Epidermal melanocyte (primary cell): ENCODE measurements around the gene ARMC10.
"Not testable (repeated sequence)": the region's sequence is repeated elsewhere in the genome, so short reads cannot be mapped to it uniquely, and the experiment has no call there.

Experiments
- DNase-seq: peaks from one replicate; pipeline ENCODE4 v3.0.0; 2011; ENCODE audit warnings: low spot score; ENCODE audit not compliant: insufficient read length

ARMC10 gene

GRCh38 chr7:103123529-103123928 lies 48.6 kb downstream of the ARMC10 start:
- DNase-seq: no peak

GRCh38 chr7:103124429-103124979 lies 49.6 kb downstream of the ARMC10 start:
- no peak for DNase-seq

GRCh38 chr7:103127006-103127405 lies 52.1 kb downstream of the ARMC10 start:
- DNase-seq: no peak

GRCh38 chr7:103129702-103130549 lies 55.0 kb downstream of the ARMC10 start:
- no peak for DNase-seq

- no peak for DNase-seq
Measured at GRCh38 chr7:103130901-103131624, 56.1 kb downstream of the ARMC10 start.

GRCh38 chr7:103132995-103133688 lies 58.2 kb downstream of the ARMC10 start:
- DNase-seq: no peak

GRCh38 chr7:103134836-103135554 lies 60.1 kb downstream of the ARMC10 start:
- no peak for DNase-seq

GRCh38 chr7:103140061-103140460 lies 65.1 kb downstream of the ARMC10 start:
- no peak for DNase-seq

GRCh38 chr7:103140685-103141084 lies 65.7 kb downstream of the ARMC10 start:
- DNase-seq: no peak

GRCh38 chr7:103141753-103142404 lies 66.9 kb downstream of the ARMC10 start:
- DNase-seq: no peak

GRCh38 chr7:103142494-103142893 lies 67.6 kb downstream of the ARMC10 start:
- DNase-seq: no peak

GRCh38 chr7:103143868-103144267 lies 68.9 kb downstream of the ARMC10 start:
- no peak for DNase-seq

GRCh38 chr7:103144754-103145153 lies 69.8 kb downstream of the ARMC10 start:
- not testable (repeated sequence) for DNase-seq

- no peak for DNase-seq
Measured at GRCh38 chr7:103148131-103148993, 73.4 kb downstream of the ARMC10 start.
